Activated T-cell treated with anti-CD3 and anti-CD28 coated beads, Interleukin-2, amount 50 U/mL, for 1 hour (primary cell): ENCODE measurements around the gene SCFD2.
"Not testable (repeated sequence)": the region's sequence is repeated elsewhere in the genome, so short reads cannot be mapped to it uniquely, and the experiment has no call there.

Experiments
- DNase-seq: peaks from one replicate; pipeline ENCODE4 v3.0.0-alpha.2; 2020

SCFD2 gene

GRCh38 chr4:53094040-53094439 is 271.8 kb downstream of the SCFD2 start:
- no peak for DNase-seq

- DNase-seq = no peak
Observed at GRCh38 chr4:53089936-53090729, 275.7 kb downstream of the SCFD2 start.

GRCh38 chr4:53088152-53088551 is 277.7 kb downstream of the SCFD2 start:
- no peak for DNase-seq

GRCh38 chr4:53076374-53076958 is 289.4 kb downstream of the SCFD2 start:
- no peak for DNase-seq

- no peak for DNase-seq
Observed at GRCh38 chr4:53075162-53075785, 290.6 kb downstream of the SCFD2 start.

- no peak for DNase-seq
Observed at GRCh38 chr4:53068755-53069330, 297.0 kb downstream of the SCFD2 start.

- no peak for DNase-seq
Observed at GRCh38 chr4:53067125-53067802, 298.6 kb downstream of the SCFD2 start.

GRCh38 chr4:53066155-53066554 is 299.7 kb downstream of the SCFD2 start:
- no peak for DNase-seq

GRCh38 chr4:53064609-53065008 is 301.3 kb downstream of the SCFD2 start:
- DNase-seq = no peak

- DNase-seq = no peak
Observed at GRCh38 chr4:53061091-53061850, 304.6 kb downstream of the SCFD2 start.

GRCh38 chr4:53060278-53060677 is 305.6 kb downstream of the SCFD2 start:
- DNase-seq = no peak

- DNase-seq = no peak
Observed at GRCh38 chr4:53059871-53060270, 306.0 kb downstream of the SCFD2 start.

GRCh38 chr4:53059256-53059655 is 306.6 kb downstream of the SCFD2 start:
- DNase-seq = no peak

GRCh38 chr4:53057679-53058078 is 308.2 kb downstream of the SCFD2 start:
- no peak for DNase-seq

- DNase-seq = not testable (repeated sequence)
Observed at GRCh38 chr4:53057108-53057507, 308.8 kb downstream of the SCFD2 start.

GRCh38 chr4:53055716-53056403 is 310.0 kb downstream of the SCFD2 start:
- no peak for DNase-seq

GRCh38 chr4:53055274-53055673 is 310.6 kb downstream of the SCFD2 start:
- DNase-seq = no peak

GRCh38 chr4:53050361-53050774 is 315.5 kb downstream of the SCFD2 start:
- no peak for DNase-seq

GRCh38 chr4:53049528-53049927 is 316.3 kb downstream of the SCFD2 start:
- no peak for DNase-seq

GRCh38 chr4:53044651-53044960 is 321.3 kb downstream of the SCFD2 start:
- no peak for DNase-seq

GRCh38 chr4:53043891-53044650 is 321.8 kb downstream of the SCFD2 start:
- DNase-seq = no peak
